Measurements from ENCODE around the gene FNBP1L.

DNA sequence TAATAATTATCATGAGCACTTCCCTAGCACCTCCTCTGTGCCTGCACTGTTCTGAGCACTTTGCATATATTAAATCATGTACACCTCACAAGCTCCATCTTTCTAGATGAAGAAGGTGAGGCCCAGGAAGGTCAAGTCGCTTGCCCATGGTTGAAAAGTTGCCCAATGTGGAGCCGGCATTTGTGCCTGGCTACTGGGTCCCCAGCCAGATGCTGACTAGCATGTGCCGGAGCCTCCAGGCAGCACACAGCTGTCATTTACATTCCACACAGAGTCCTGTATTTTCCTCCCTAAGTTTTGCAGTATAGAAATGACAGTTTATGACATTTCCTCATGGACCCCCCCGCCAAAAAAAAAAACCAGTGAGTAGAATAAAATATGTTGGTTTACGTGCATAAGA, 139.4 kb downstream of the FNBP1L start:
- TF ChIP-seq POLR2A (IDR thresholded peaks at IDR 0.05; ENCODE audit: low read depth, low read length): no peak
- TF ChIP-seq SPI1 (IDR thresholded peaks at IDR 0.05; ENCODE audit: low read depth, low read length): no peak
- no peak for TF ChIP-seq TAF1 (IDR thresholded peaks at IDR 0.05; ENCODE audit: low read depth, low read length)
- no peak for TF ChIP-seq POLR2AphosphoS5 (IDR thresholded peaks at IDR 0.05; ENCODE audit: low read depth, low read length)
- no peak for TF ChIP-seq PAX5 (IDR thresholded peaks at IDR 0.05; ENCODE audit: insufficient read depth, low read length, severe bottlenecking)
- no peak for TF ChIP-seq POU2F2 (IDR thresholded peaks at IDR 0.05; ENCODE audit: low read depth, low read length)

All from GM12891 (cell line).